Ishikawa (cell line): ENCODE data around the gene SLC46A3.
A peak's percentile ranks its signal among the peaks of the same experiment; 100 is the strongest.

Source experiments
- CEBPB ChIP-seq: IDR thresholded peaks from 2 replicates; pipeline ENCODE4 v1.6.1; 2012
- CREB1 ChIP-seq: IDR thresholded peaks from 2 replicates; pipeline ENCODE4 v1.6.1; 2012; ENCODE audit warnings: low read depth
- EP300 ChIP-seq: IDR thresholded peaks from 2 replicates; pipeline ENCODE4 v1.6.1; 2012; ENCODE audit warnings: borderline replicate concordance
- NFIC ChIP-seq: IDR thresholded peaks from 2 replicates; pipeline ENCODE4 v1.6.1; 2012
- RAD21 ChIP-seq: IDR thresholded peaks from 2 replicates; pipeline ENCODE4 v1.6.1; 2012; ENCODE audit warnings: low read depth
- TAF1 ChIP-seq: IDR thresholded peaks from 2 replicates; pipeline ENCODE4 v1.6.1; 2012; ENCODE audit warnings: low read depth, mild to moderate bottlenecking
- TEAD4 ChIP-seq: IDR thresholded peaks from 2 replicates; pipeline ENCODE4 v1.6.1; 2012
- YY1 ChIP-seq: IDR thresholded peaks from 2 replicates; pipeline ENCODE4 v1.6.1; 2012; ENCODE audit warnings: low read depth
- ZBTB7A ChIP-seq: IDR thresholded peaks from 2 replicates; pipeline ENCODE4 v1.6.1; 2012; ENCODE audit warnings: low read depth
- TF ChIP-seq, protein P1 (sequence below): IDR thresholded peaks from 2 replicates; pipeline ENCODE4 v1.6.1; 2012; ENCODE audit warnings: low read depth, mild to moderate bottlenecking
- TF ChIP-seq, protein P2 (sequence below): IDR thresholded peaks from 2 replicates; pipeline ENCODE4 v1.6.1; 2012

DNA sequence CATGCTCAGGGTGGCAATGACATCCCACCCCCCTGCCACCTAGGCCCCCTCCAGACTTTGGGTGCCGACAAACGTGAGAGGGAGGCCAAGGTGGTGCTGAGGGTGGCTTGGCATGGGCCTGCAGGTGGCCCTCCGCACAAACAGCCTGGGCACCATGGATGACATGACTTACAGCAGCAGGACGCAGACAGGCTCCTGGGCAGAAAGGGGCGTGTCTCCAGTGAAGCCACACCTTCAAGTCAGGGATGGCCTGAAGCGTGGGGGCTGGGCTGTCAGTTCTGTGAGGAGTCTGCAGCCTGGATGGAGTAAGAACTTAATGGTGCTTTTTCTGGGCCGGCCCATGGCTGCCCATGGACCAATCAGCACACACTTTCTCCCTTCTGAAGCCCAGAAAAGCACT is 34.5 kb downstream of the SLC46A3 start:
- TF ChIP-seq, protein P1, sequence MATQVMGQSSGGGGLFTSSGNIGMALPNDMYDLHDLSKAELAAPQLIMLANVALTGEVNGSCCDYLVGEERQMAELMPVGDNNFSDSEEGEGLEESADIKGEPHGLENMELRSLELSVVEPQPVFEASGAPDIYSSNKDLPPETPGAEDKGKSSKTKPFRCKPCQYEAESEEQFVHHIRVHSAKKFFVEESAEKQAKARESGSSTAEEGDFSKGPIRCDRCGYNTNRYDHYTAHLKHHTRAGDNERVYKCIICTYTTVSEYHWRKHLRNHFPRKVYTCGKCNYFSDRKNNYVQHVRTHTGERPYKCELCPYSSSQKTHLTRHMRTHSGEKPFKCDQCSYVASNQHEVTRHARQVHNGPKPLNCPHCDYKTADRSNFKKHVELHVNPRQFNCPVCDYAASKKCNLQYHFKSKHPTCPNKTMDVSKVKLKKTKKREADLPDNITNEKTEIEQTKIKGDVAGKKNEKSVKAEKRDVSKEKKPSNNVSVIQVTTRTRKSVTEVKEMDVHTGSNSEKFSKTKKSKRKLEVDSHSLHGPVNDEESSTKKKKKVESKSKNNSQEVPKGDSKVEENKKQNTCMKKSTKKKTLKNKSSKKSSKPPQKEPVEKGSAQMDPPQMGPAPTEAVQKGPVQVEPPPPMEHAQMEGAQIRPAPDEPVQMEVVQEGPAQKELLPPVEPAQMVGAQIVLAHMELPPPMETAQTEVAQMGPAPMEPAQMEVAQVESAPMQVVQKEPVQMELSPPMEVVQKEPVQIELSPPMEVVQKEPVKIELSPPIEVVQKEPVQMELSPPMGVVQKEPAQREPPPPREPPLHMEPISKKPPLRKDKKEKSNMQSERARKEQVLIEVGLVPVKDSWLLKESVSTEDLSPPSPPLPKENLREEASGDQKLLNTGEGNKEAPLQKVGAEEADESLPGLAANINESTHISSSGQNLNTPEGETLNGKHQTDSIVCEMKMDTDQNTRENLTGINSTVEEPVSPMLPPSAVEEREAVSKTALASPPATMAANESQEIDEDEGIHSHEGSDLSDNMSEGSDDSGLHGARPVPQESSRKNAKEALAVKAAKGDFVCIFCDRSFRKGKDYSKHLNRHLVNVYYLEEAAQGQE = no peak
- TF ChIP-seq, protein P2, sequence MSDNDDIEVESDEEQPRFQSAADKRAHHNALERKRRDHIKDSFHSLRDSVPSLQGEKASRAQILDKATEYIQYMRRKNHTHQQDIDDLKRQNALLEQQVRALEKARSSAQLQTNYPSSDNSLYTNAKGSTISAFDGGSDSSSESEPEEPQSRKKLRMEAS = no peak
- no peak for TF ChIP-seq CEBPB
- TF ChIP-seq TEAD4 = no peak
- peak; percentile 18; the same call in 1 of the 2 replicates for TF ChIP-seq RAD21
- no peak for TF ChIP-seq NFIC
- TF ChIP-seq EP300 = no peak
- TF ChIP-seq TAF1 = no peak
- no peak for TF ChIP-seq CREB1
- TF ChIP-seq YY1 = no peak
- TF ChIP-seq ZBTB7A = no peak
